ENCODE data around the gene ETV3. TPM values are rescaled to one million over a fixed set of nuclear protein-coding genes. Genes with fewer than 3 reads are reported as not detected.
A peak's percentile ranks its signal among the peaks of the same experiment; 100 is the strongest.

The ETV3 gene
- total RNA-seq, 2 experiments from 2014 or later = 27.8 to 32.8 TPM

GRCh38 chr1:157132616-157133167, 5.5 kb downstream of the ETV3 start:
- DNase-seq = no peak
- Mint-ChIP-seq H3K27me3 (no peaks in the 10 kb centered on the region), H3K9me3 (ENCODE audit: low read depth) (no peaks in the 10 kb centered on the region), H3K27ac (no peak overlapping the region), H3K4me1 (peaks cover 61% of the 10 kb centered on the region), H3K36me3 (peaks cover 67% of the 10 kb centered on the region), H3K4me3 (no peak overlapping the region)
- no peak for ATAC-seq
- CTCF ChIA-PET = interaction anchor here (1.2 to 13.1 kb wide), 3 partner anchors 18 to 43 kb away, joined by 4 to 118 read pairs (median 81); no protein-coding TSS in a partner anchor

- ATAC-seq = no peak
- CTCF ChIA-PET = interaction anchor here (1.2 to 13.1 kb wide), 3 partner anchors 19 to 42 kb away, joined by 4 to 118 read pairs (median 81); no protein-coding TSS in a partner anchor
- Mint-ChIP-seq H3K4me1 (peaks cover 58% of the 10 kb centered on the region), H3K27me3 (no peaks in the 10 kb centered on the region), H3K9me3 (ENCODE audit: low read depth) (no peaks in the 10 kb centered on the region), H3K36me3 (peaks cover 64% of the 10 kb centered on the region), H3K27ac (peak overlapping the region; percentile 20), H3K4me3 (no peak overlapping the region)
- DNase-seq = no peak
These were observed 6.1 kb downstream of the ETV3 start for GRCh38 chr1:157132111-157132510.

DNA sequence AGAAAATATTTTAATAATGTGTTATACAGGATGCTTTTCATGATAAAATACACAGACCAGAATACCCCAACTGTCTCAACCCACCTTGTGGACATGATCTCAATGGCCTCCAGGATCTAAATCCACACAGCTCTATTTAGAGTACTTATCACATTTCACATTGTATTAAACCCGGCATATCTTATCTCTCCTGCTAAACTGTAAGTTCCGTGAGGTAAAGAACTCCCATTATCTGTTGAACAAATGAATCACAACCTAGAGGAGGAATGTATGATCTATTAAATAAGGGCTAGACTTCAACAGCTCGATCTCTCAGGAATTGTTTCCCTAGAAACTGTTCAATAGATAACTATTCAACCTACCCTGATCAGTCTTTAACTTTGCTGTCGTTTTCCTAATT, 6.9 kb downstream of the ETV3 start:
- H3K4me1 Mint-ChIP-seq = peaks cover 50% of the 10 kb centered on the region
- ATAC-seq (no peak), DNase-seq (no peak)
- H3K27me3 Mint-ChIP-seq = no peaks in the 10 kb centered on the region
- H3K4me3 Mint-ChIP-seq = no peak overlapping the region
- CTCF ChIA-PET = interaction anchor here (1.0 to 13.1 kb wide), 3 partner anchors 26 to 57 kb away, joined by 3 to 118 read pairs (median 81); no protein-coding TSS in a partner anchor
- no peak overlapping the region for H3K27ac Mint-ChIP-seq
- peaks cover 63% of the 10 kb centered on the region for H3K36me3 Mint-ChIP-seq
- H3K9me3 Mint-ChIP-seq (ENCODE audit: low read depth) = no peaks in the 10 kb centered on the region

- peaks cover 37% of the 10 kb centered on the region for H3K36me3 Mint-ChIP-seq
- no peak for DNase-seq
- peaks cover 2% of the 10 kb centered on the region for H3K4me1 Mint-ChIP-seq
- H3K9me3 Mint-ChIP-seq (ENCODE audit: low read depth) = no peaks in the 10 kb centered on the region
- H3K4me3 Mint-ChIP-seq = no peak overlapping the region
- CTCF ChIA-PET = interaction anchor here (0.9 kb wide), 1 partner anchor 35 kb away, joined by 3 read pairs; no protein-coding TSS in a partner anchor
- ATAC-seq = no peak
- H3K27ac Mint-ChIP-seq = no peak overlapping the region
- H3K27me3 Mint-ChIP-seq = no peaks in the 10 kb centered on the region
These were observed 13.3 kb downstream of the ETV3 start for GRCh38 chr1:157124855-157125254.

- H3K4me1 Mint-ChIP-seq = peaks cover 2% of the 10 kb centered on the region
- DNase-seq = no peak
- CTCF ChIA-PET = no interaction called here
- no peaks in the 10 kb centered on the region for H3K9me3 Mint-ChIP-seq (ENCODE audit: low read depth)
- no peak overlapping the region for H3K27ac Mint-ChIP-seq
- H3K4me3 Mint-ChIP-seq = no peak overlapping the region
- H3K27me3 Mint-ChIP-seq = no peaks in the 10 kb centered on the region
- no peak for ATAC-seq
- peaks cover 14% of the 10 kb centered on the region for H3K36me3 Mint-ChIP-seq
These were observed 18.7 kb downstream of the ETV3 start for GRCh38 chr1:157119448-157119847.

- Mint-ChIP-seq H3K36me3 (peaks cover 10% of the 10 kb centered on the region), H3K27ac (no peak overlapping the region), H3K9me3 (ENCODE audit: low read depth) (no peaks in the 10 kb centered on the region), H3K27me3 (no peaks in the 10 kb centered on the region), H3K4me3 (no peak overlapping the region), H3K4me1 (peaks cover 2% of the 10 kb centered on the region)
- DNase-seq (no peak), ATAC-seq (no peak)
- CTCF ChIA-PET = no interaction called here
These were observed 19.2 kb downstream of the ETV3 start for GRCh38 chr1:157119008-157119407.

GRCh38 chr1:157117527-157118057, 20.6 kb downstream of the ETV3 start:
- ATAC-seq (no peak), DNase-seq (no peak)
- Mint-ChIP-seq H3K9me3 (ENCODE audit: low read depth) (no peaks in the 10 kb centered on the region), H3K4me3 (no peak overlapping the region), H3K27me3 (no peaks in the 10 kb centered on the region), H3K4me1 (no peaks in the 10 kb centered on the region), H3K36me3 (peaks cover 2% of the 10 kb centered on the region), H3K27ac (no peak overlapping the region)
- CTCF ChIA-PET = interaction anchor here (1.1 kb wide), 1 partner anchor 33 kb away, joined by 3 read pairs; no protein-coding TSS in a partner anchor

GRCh38 chr1:157116737-157117103, 21.5 kb downstream of the ETV3 start:
- H3K4me1 Mint-ChIP-seq = no peaks in the 10 kb centered on the region
- H3K27me3 Mint-ChIP-seq = peaks cover 4% of the 10 kb centered on the region
- no peaks in the 10 kb centered on the region for H3K9me3 Mint-ChIP-seq (ENCODE audit: low read depth)
- no peak overlapping the region for H3K4me3 Mint-ChIP-seq
- ATAC-seq (no peak), DNase-seq (no peak)
- no peak overlapping the region for H3K27ac Mint-ChIP-seq
- CTCF ChIA-PET = interaction anchor here (1.1 to 3.1 kb wide), 2 partner anchors 26 to 32 kb away, joined by 3 to 11 read pairs; no protein-coding TSS in a partner anchor
- no peaks in the 10 kb centered on the region for H3K36me3 Mint-ChIP-seq

GRCh38 chr1:157115851-157116736, 22.1 kb downstream of the ETV3 start:
- no peak overlapping the region for H3K4me3 Mint-ChIP-seq
- H3K4me1 Mint-ChIP-seq = no peaks in the 10 kb centered on the region
- no peak for ATAC-seq
- no peaks in the 10 kb centered on the region for H3K36me3 Mint-ChIP-seq
- no peaks in the 10 kb centered on the region for H3K9me3 Mint-ChIP-seq (ENCODE audit: low read depth)
- peaks cover 6% of the 10 kb centered on the region for H3K27me3 Mint-ChIP-seq
- H3K27ac Mint-ChIP-seq = no peak overlapping the region
- DNase-seq = no peak
- CTCF ChIA-PET = interaction anchor here (1.1 to 3.1 kb wide), 2 partner anchors 26 to 32 kb away, joined by 3 to 11 read pairs; no protein-coding TSS in a partner anchor

DNA sequence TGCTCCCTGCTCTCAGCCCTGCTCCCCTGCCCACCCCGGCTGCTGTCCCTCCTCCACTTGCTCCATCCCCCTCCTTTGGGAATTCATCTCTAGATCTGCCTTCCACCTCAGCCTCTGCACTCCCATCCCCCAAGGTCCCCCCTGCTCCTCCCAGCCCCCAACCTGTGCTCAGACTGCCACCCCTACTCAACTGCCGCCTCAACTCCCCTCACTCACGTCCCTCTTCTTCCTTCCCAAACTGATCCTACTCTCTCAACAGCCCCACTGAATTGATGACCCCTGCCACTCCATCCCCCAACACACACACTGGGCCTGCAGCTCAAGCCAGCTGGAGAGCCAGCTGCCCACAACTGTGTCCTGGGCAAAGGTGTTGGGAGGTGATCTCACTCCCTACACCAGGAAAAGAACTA, 22.8 kb downstream of the ETV3 start:
- Mint-ChIP-seq H3K27me3 (peaks cover 11% of the 10 kb centered on the region), H3K4me1 (no peaks in the 10 kb centered on the region), H3K9me3 (ENCODE audit: low read depth) (no peaks in the 10 kb centered on the region), H3K4me3 (no peak overlapping the region), H3K36me3 (no peaks in the 10 kb centered on the region), H3K27ac (no peak overlapping the region)
- ATAC-seq = no peak
- CTCF ChIA-PET = interaction anchor here (3.1 kb wide), 1 partner anchor 25 kb away, joined by 11 read pairs; no protein-coding TSS in a partner anchor
- no peak for DNase-seq

DNA sequence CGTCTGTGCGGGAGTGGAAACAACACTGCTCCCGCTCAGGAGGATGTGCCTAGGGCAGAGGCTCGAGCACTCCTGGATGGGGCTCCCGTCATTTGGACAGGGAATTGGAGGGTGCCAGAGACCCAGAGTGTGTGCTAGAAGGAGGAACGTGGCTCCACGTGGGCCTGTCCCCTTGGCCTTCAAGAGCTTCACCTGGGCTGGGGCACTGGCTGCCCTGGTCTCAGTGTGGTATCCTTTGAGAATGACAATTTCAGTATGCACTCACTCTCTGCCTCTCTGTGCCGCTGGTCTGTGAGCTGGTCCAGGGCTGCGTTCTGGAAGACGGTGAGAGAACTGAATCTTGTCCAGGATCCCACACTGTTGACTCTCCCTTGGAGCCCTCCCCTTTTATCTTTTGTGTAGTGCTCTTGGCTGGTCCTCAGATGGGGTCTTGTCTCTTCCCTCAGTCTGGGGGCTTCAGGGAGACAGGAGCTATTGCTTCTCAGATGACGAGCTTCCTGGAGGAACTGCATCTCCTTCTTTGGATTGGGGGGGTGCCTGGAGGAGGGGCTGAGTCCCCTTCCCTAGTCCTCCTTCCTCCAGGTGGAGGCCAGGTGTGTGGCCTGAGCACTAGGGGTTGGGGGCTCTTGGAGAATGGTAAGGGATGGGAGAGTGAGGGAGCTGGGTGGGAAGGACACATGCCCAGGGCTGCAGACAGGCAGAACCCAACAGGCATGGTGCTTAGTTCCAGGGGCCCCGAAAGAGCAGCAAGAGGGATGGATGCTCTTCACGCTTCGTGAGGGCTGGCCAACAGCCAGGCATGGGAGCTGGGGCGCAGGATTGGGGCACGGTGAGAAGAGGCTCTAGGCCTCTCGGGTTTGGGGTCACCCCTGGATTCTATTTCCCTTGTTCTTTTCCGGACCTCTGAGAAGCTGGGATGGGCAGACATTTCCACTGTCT, 23.7 kb downstream of the ETV3 start:
- Mint-ChIP-seq H3K27me3 (peaks cover 16% of the 10 kb centered on the region), H3K4me1 (no peaks in the 10 kb centered on the region), H3K4me3 (no peak overlapping the region), H3K27ac (no peak overlapping the region), H3K9me3 (ENCODE audit: low read depth) (no peaks in the 10 kb centered on the region), H3K36me3 (no peaks in the 10 kb centered on the region)
- CTCF ChIA-PET = interaction anchor here (0.6 to 3.1 kb wide), 3 partner anchors 12 to 225 kb away, joined by 3 to 11 read pairs (median 3); no protein-coding TSS in a partner anchor
- ATAC-seq (no peak), DNase-seq (no peak)

DNA sequence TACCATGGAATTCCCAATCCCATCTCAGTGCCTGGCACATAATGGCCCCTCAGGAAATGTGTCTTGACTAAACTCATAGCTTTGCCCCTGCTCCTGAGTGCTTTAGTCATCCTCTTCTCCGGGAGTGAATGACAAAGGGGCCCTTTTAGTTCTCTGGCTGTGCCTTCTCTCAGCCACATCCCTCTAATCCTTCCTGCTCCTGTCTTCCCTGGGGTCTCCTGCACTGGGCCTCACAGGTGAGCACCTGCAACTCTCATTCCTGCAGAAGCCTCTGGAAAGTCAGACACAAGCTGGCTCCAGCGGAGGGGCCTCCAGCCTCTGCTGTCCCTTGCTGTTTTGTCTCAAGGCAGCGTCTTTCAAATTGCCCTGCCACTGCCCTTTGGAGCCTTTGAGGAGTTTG, 24.6 kb downstream of the ETV3 start:
- H3K36me3 Mint-ChIP-seq = no peaks in the 10 kb centered on the region
- peaks cover 23% of the 10 kb centered on the region for H3K27me3 Mint-ChIP-seq
- no peak for ATAC-seq
- no peaks in the 10 kb centered on the region for H3K9me3 Mint-ChIP-seq (ENCODE audit: low read depth)
- H3K4me1 Mint-ChIP-seq = no peaks in the 10 kb centered on the region
- H3K4me3 Mint-ChIP-seq = no peak overlapping the region
- CTCF ChIA-PET = interaction anchor here (1.3 kb wide), 1 partner anchor 11 kb away, joined by 3 read pairs; no protein-coding TSS in a partner anchor
- H3K27ac Mint-ChIP-seq = no peak overlapping the region
- no peak for DNase-seq

Measured in activated CD8-positive, alpha-beta memory T cell treated with anti-CD3 and anti-CD28 coated beads, Interleukin-2, amount 10 ng/mL, durations not matched to agents 7 days and 5 days (primary cell).